IMR-90 (cell line): Measurements from ENCODE around the gene SPINT2. TPM values are rescaled to one million over a fixed set of nuclear protein-coding genes. Genes with fewer than 3 reads are reported as not detected.

Experiments used
- ATAC-seq: fragments of 200-7000 bp; cut with Tn5 transposase; 2 replicates; pipeline ENCODE4 v1.9.1; 2020; ENCODE audit warnings: low read depth, mild to moderate bottlenecking, moderate library complexity
- BruUV-seq: library from RNA; stranded (reverse); fragments of 400-500 nt; replicated peaks from 2 replicates; lab custom pipeline; 2021; lab: Mats Ljungman, UMichigan
- CTCF ChIA-PET: fragments of 300-600 bp; formaldehyde crosslinking; extraction: SDS; loops from one replicate; lab custom pipeline; 2021; ENCODE audit warnings: antibody characterized with exemption; lab: Yijun Ruan, JAX
- POLR2A ChIA-PET: fragments of 300-600 bp; sonication (Branson Sonifier 250); formaldehyde crosslinking; loops from one replicate; lab custom pipeline; 2022; ENCODE audit warnings: antibody characterized with exemption; ENCODE audit not compliant: unreplicated experiment; lab: Charles Lee
- DNase-seq: peaks from one replicate; pipeline ENCODE4 v3.0.0; 2013
- H2AFZ ChIP-seq: replicated peaks from 2 replicates; pipeline ENCODE3; 2013; ENCODE audit warnings: low read length, mild to moderate bottlenecking; ENCODE audit not compliant: poor library complexity
- H2AK5ac ChIP-seq: 2 replicates; pipeline ENCODE4 v1.6.1; 2013; ENCODE audit warnings: low read depth, low read length, inconsistent platforms
- H2AK9ac ChIP-seq: replicated peaks from 2 replicates; pipeline ENCODE3; 2013; ENCODE audit warnings: mild to moderate bottlenecking, low read depth, low read length, moderate library complexity; ENCODE audit not compliant: poor library complexity
- H2BK120ac ChIP-seq: 2 replicates; pipeline ENCODE4 v1.6.1; 2013; ENCODE audit warnings: low read depth, low read length, inconsistent platforms
- H2BK15ac ChIP-seq: 3 replicates; pipeline ENCODE4 v1.6.1; 2013; ENCODE audit warnings: low read depth, low read length, inconsistent platforms
- H2BK20ac ChIP-seq: 2 replicates; pipeline ENCODE4 v1.6.1; 2013; ENCODE audit warnings: low read depth, mild to moderate bottlenecking, inconsistent platforms, low read length, moderate library complexity
- H2BK5ac ChIP-seq: 2 replicates; pipeline ENCODE4 v1.6.1; 2013; ENCODE audit warnings: mild to moderate bottlenecking, low read depth, low read length, inconsistent platforms; ENCODE audit not compliant: poor library complexity, severe bottlenecking
- H3K14ac ChIP-seq: replicated peaks from 2 replicates; pipeline ENCODE4 v1.6.1; 2013; ENCODE audit warnings: low read depth, low read length, inconsistent platforms
- H3K18ac ChIP-seq: 2 replicates; pipeline ENCODE4 v1.6.1; 2013; ENCODE audit warnings: low read depth, low read length, control low read depth
- H3K23ac ChIP-seq: 2 replicates; pipeline ENCODE4 v1.6.1; 2013; ENCODE audit warnings: low read depth, low read length, inconsistent platforms
- H3K27ac ChIP-seq: 2 replicates; pipeline ENCODE4 v1.5.1; 2013; ENCODE audit warnings: mild to moderate bottlenecking, control low read depth, low read length; ENCODE audit not compliant: insufficient read depth
- H3K27me3 ChIP-seq: 2 replicates; pipeline ENCODE4 v1.6.1; 2013; ENCODE audit warnings: low read length; ENCODE audit not compliant: control insufficient read depth, insufficient read depth
- H3K36me3 ChIP-seq: 2 replicates; pipeline ENCODE4 v1.6.1; 2013; ENCODE audit warnings: low read length, mixed read lengths; ENCODE audit not compliant: control insufficient read depth, insufficient read depth
- H3K4ac ChIP-seq: 2 replicates; pipeline ENCODE4 v1.6.1; 2013; ENCODE audit warnings: low read depth, low read length, inconsistent platforms
- H3K4me1 ChIP-seq: 2 replicates; pipeline ENCODE4 v1.6.1; 2013; ENCODE audit warnings: low read length, mixed read lengths; ENCODE audit not compliant: control insufficient read depth, insufficient read depth
- H3K4me2 ChIP-seq: 2 replicates; pipeline ENCODE4 v1.6.1; 2013; ENCODE audit warnings: low read depth, mild to moderate bottlenecking, control low read depth, low read length, moderate library complexity
- H3K4me3 ChIP-seq: 2 replicates; pipeline ENCODE4 v1.5.1; 2013; ENCODE audit warnings: low read depth, mild to moderate bottlenecking, control low read depth, low read length, moderate library complexity; ENCODE audit not compliant: insufficient read depth
- H3K56ac ChIP-seq: 2 replicates; pipeline ENCODE4 v1.6.1; 2013; ENCODE audit warnings: low read length, inconsistent platforms; ENCODE audit not compliant: insufficient read depth; ENCODE audit errors: extremely low read depth
- H3K79me1 ChIP-seq, 2 experiments: 2 replicates each; pipeline ENCODE4 v1.6.1; 2013; ENCODE audit warnings: low read length in 2 of 2, inconsistent platforms in 1 of 2, low read depth in 1 of 2
- H3K9ac ChIP-seq: 2 replicates; pipeline ENCODE4 v1.6.1; 2013; ENCODE audit warnings: low read depth, low read length, control low read depth
- H3K9me1 ChIP-seq: 2 replicates; pipeline ENCODE4 v1.6.1; 2013; ENCODE audit warnings: low read length, inconsistent platforms; ENCODE audit not compliant: insufficient read depth
- H3K9me3 ChIP-seq: 2 replicates; pipeline ENCODE4 v1.6.1; 2013; ENCODE audit warnings: low read length; ENCODE audit not compliant: control insufficient read depth, insufficient read depth
- H4K20me1 ChIP-seq: 2 replicates; pipeline ENCODE4 v1.6.1; 2013; ENCODE audit warnings: low read length, inconsistent platforms; ENCODE audit not compliant: insufficient read depth
- H4K5ac ChIP-seq: 2 replicates; pipeline ENCODE4 v1.6.1; 2013; ENCODE audit warnings: mild to moderate bottlenecking, low read depth, low read length, control low read depth
- H4K8ac ChIP-seq, 2 experiments: 2 replicates each; pipeline ENCODE4 v1.6.1; 2013; ENCODE audit warnings: low read depth in 2 of 2, low read length in 2 of 2, control low read depth in 1 of 2, inconsistent platforms in 1 of 2
- H4K91ac ChIP-seq: 2 replicates; pipeline ENCODE4 v1.6.1; 2013; ENCODE audit warnings: low read depth, low read length, inconsistent platforms; ENCODE audit not compliant: insufficient read depth
- BHLHE40 ChIP-seq: fragments of 150-350 bp; IDR thresholded peaks from 2 replicates; pipeline ENCODE4 v1.6.1; 2016; ENCODE audit warnings: mild to moderate bottlenecking, low read depth, low read length
- CEBPB ChIP-seq: IDR thresholded peaks from 2 replicates; pipeline ENCODE4 v1.6.1; 2012; ENCODE audit warnings: low read depth, low read length, improper control_type of control experiment
- CHD1 ChIP-seq: IDR thresholded peaks from 2 replicates; pipeline ENCODE4 v1.6.1; 2012; ENCODE audit warnings: low read depth, low read length, improper control_type of control experiment
- MAZ ChIP-seq: IDR thresholded peaks from 2 replicates; pipeline ENCODE4 v1.6.1; 2012; ENCODE audit warnings: low read depth, mild to moderate bottlenecking, low read length, improper control_type of control experiment, moderate library complexity, borderline replicate concordance
- NFE2L2 ChIP-seq: fragments of 150-350 bp; IDR thresholded peaks from 2 replicates; pipeline ENCODE4 v1.6.1; 2016; ENCODE audit warnings: low read depth, mild to moderate bottlenecking, low read length
- POLR2A ChIP-seq: IDR thresholded peaks from 2 replicates; pipeline ENCODE4 v1.6.1; 2012; ENCODE audit warnings: mild to moderate bottlenecking, low read depth, low read length
- RAD21 ChIP-seq: IDR thresholded peaks from 2 replicates; pipeline ENCODE4 v1.6.1; 2012; ENCODE audit warnings: low read length, improper control_type of control experiment
- SMC3 ChIP-seq: fragments of 150-350 bp; IDR thresholded peaks from 2 replicates; pipeline ENCODE4 v1.6.1; 2016; ENCODE audit warnings: low read depth, mild to moderate bottlenecking, antibody characterized with exemption, low read length, moderate library complexity
- WGBS, 2 experiments: methylation state at CpG; one replicate each; pipeline versions ENCODE4 v1.1.5 to v1.1.7; 2013; ENCODE audit warnings: missing lambda C conversion rate in 2 of 2; ENCODE audit not compliant: insufficient read length in 1 of 2; ENCODE audit errors: extremely low coverage in 2 of 2; 5-methylcytosine and 5-hydroxymethylcytosine counted together
- dilution Hi-C: fragments of 300-500 bp; cut with HindIII; formaldehyde crosslinking; loops from one replicate; pipeline ENCODE4 v1.14.3; 2018; ENCODE audit warnings: low sequenced_read_pairs; ENCODE audit not compliant: unreplicated experiment
- in situ Hi-C: fragments of 300-500 bp; cut with MboI; formaldehyde crosslinking; loops from 3 replicates; pipeline ENCODE4 v1.14.3; 2019; ENCODE audit warnings: low sequenced_read_pairs, inconsistent platforms, mixed read lengths
- intact Hi-C: fragments of 100-400 bp; cut with micrococcal nuclease; formaldehyde crosslinking; loops from 2 replicates; pipeline ENCODE4 v1.10.0; 2022
- polyA plus RNA-seq, 3 experiments: library from polyadenylated mRNA; depleted of rRNA; stranded (reverse); fragments of >200 nt; gene quantifications; 2 replicates each; pipeline ENCODE4 v1.2.3, GENCODE V29; 2012; ENCODE audit warnings: low replicate concordance in 1 of 3
- total RNA-seq: library from RNA; depleted of rRNA; stranded (reverse); fragments of >200 nt; gene quantifications from 2 replicates; pipeline ENCODE4 v1.2.3, GENCODE V29; 2012

The SPINT2 gene
- total and polyA plus RNA-seq, 2 of the 4 experiments (the other 2 are of a cell fraction), result 0.54 to 1.2 TPM

- no peak overlapping the region for H4K91ac ChIP-seq
- dilution Hi-C loops, result no loop called here
- H2BK15ac ChIP-seq, result no peak overlapping the region
- no peaks in the 10 kb centered on the region for H3K27me3 ChIP-seq
- H4K5ac ChIP-seq, result no peak overlapping the region
- peaks cover 7 to 22% of the 10 kb centered on the region in 2 experiments for H3K79me1 ChIP-seq
- no peak overlapping the region for H3K23ac ChIP-seq
- H3K4me2 ChIP-seq, result no peak overlapping the region
- no peak overlapping the region for H3K4ac ChIP-seq
- H2BK5ac ChIP-seq, result no peak overlapping the region
- peaks cover 4% of the 10 kb centered on the region; the same call in 1 of the 2 replicates for H4K20me1 ChIP-seq
- H3K9ac ChIP-seq, result no peak overlapping the region
- in situ Hi-C loops, result no loop called here
- 0 out of 2 replicates have a peak, but pooled peaks cover 2% of the 10 kb centered on the region for H3K4me1 ChIP-seq
- no peak overlapping the region for H3K4me3 ChIP-seq
- intact Hi-C loops, result no loop called here
- DNase-seq (no peak), ATAC-seq (no peak)
- peaks cover 3% of the 10 kb centered on the region for H3K9me1 ChIP-seq
- POLR2A ChIA-PET, result no interaction called here
- CTCF ChIA-PET, result no interaction called here
- peaks cover 30% of the 10 kb centered on the region for H3K36me3 ChIP-seq
- TF ChIP-seq RAD21 (no peak), BHLHE40 (no peak), CEBPB (no peak), MAZ (no peak), POLR2A (no peak), CHD1 (no peak), NFE2L2 (no peak), SMC3 (no peak)
- no peak overlapping the region for H2AK5ac ChIP-seq
- no CpG with 5 or more reads among the region's 3 CpGs for WGBS, 2 experiments
- no peak overlapping the region for H2AFZ ChIP-seq
- H2BK20ac ChIP-seq, result no peak overlapping the region
- no peak overlapping the region for H3K14ac ChIP-seq
- no peak overlapping the region for H3K56ac ChIP-seq
- H4K8ac ChIP-seq, result no peak overlapping the region
- no peak overlapping the region for H2BK120ac ChIP-seq
- no peak overlapping the region for H3K27ac ChIP-seq
- no TSS peak for BruUV-seq
- no peak overlapping the region for H3K18ac ChIP-seq
- no peaks in the 10 kb centered on the region for H3K9me3 ChIP-seq
- no peak overlapping the region for H2AK9ac ChIP-seq
Measured at GRCh38 chr19:38306236-38306635, 41.9 kb downstream of the SPINT2 start.
